SK-N-SH treated with all-trans-retinoic acid at 6 μM for 48 hours (cell line): Measurements from ENCODE around the gene HARS1.
A peak's percentile ranks its signal among the peaks of the same experiment; 100 is the strongest.
"Not testable (repeated sequence)": the region's sequence is repeated elsewhere in the genome, so short reads cannot be mapped to it uniquely, and the experiment has no call there.

Source experiments
- ATAC-seq: fragments of 200-7000 bp; cut with Tn5 transposase; 3 replicates; pipeline ENCODE4 v1.9.1; 2020; ENCODE audit warnings: mild to moderate bottlenecking, moderate library complexity
- ARNTL ChIP-seq: fragments of 450-650 bp; formaldehyde crosslinking; IDR thresholded peaks from 2 replicates; pipeline ENCODE4 v1.5.0; 2020; ENCODE audit warnings: low read depth, mild to moderate bottlenecking, moderate library complexity, borderline replicate concordance
- CSDC2 ChIP-seq: fragments of 250-450 bp; sonication (Bioruptor Pico); IDR thresholded peaks from 2 replicates; pipeline ENCODE4 v1.5.0; 2020; ENCODE audit warnings: mild to moderate bottlenecking, moderate library complexity
- CSRNP3 ChIP-seq: fragments of 250-450 bp; sonication (Bioruptor Pico); IDR thresholded peaks from 2 replicates; pipeline ENCODE4 v1.5.1; 2021; ENCODE audit warnings: mild to moderate bottlenecking, moderate library complexity
- ESRRG ChIP-seq: fragments of 250-450 bp; sonication (Bioruptor Pico); IDR thresholded peaks from 2 replicates; pipeline ENCODE4 v1.6.1; 2021; ENCODE audit warnings: mild to moderate bottlenecking
- GLIS3 ChIP-seq: fragments of 250-450 bp; sonication (Bioruptor Pico); IDR thresholded peaks from 2 replicates; pipeline ENCODE4 v1.5.0; 2020; ENCODE audit warnings: mild to moderate bottlenecking, moderate library complexity
- PATZ1 ChIP-seq: fragments of 250-450 bp; sonication (Bioruptor Pico); IDR thresholded peaks from 2 replicates; pipeline ENCODE4 v1.8.0; 2020; ENCODE audit warnings: mild to moderate bottlenecking, moderate library complexity, borderline replicate concordance
- POU6F1 ChIP-seq: fragments of 250-450 bp; sonication (Bioruptor Pico); IDR thresholded peaks from 2 replicates; pipeline ENCODE4 v1.8.0; 2021; ENCODE audit warnings: low read depth, mild to moderate bottlenecking, moderate library complexity, borderline replicate concordance
- PPARA ChIP-seq: fragments of 250-450 bp; sonication (Bioruptor Pico); IDR thresholded peaks from 2 replicates; pipeline ENCODE4 v1.5.0; 2020; ENCODE audit warnings: mild to moderate bottlenecking, borderline replicate concordance
- RARB ChIP-seq: fragments of 250-450 bp; sonication (Bioruptor Pico); IDR thresholded peaks from 2 replicates; pipeline ENCODE4 v1.8.0; 2021; ENCODE audit warnings: mild to moderate bottlenecking, moderate library complexity
- SNAI2 ChIP-seq: fragments of 250-450 bp; sonication (Bioruptor Pico); IDR thresholded peaks from 2 replicates; pipeline ENCODE4 v1.5.0; 2020; ENCODE audit warnings: mild to moderate bottlenecking, moderate library complexity
- TOX ChIP-seq: fragments of 250-450 bp; sonication (Bioruptor Pico); IDR thresholded peaks from 2 replicates; pipeline ENCODE4 v1.8.0; 2021; ENCODE audit warnings: mild to moderate bottlenecking, moderate library complexity, borderline replicate concordance
- TSHZ2 ChIP-seq: fragments of 250-450 bp; sonication (Bioruptor Pico); IDR thresholded peaks from 2 replicates; pipeline ENCODE4 v1.5.0; 2020; ENCODE audit warnings: mild to moderate bottlenecking, moderate library complexity
- ZC3H10 ChIP-seq: fragments of 250-450 bp; sonication (Bioruptor Pico); IDR thresholded peaks from 2 replicates; pipeline ENCODE4 v1.5.1; 2021; ENCODE audit warnings: mild to moderate bottlenecking, moderate library complexity
- ZFP3 ChIP-seq: fragments of 250-450 bp; sonication (Bioruptor Pico); IDR thresholded peaks from 2 replicates; pipeline ENCODE4 v1.5.0; 2020; ENCODE audit warnings: mild to moderate bottlenecking, moderate library complexity
- ZFP30 ChIP-seq: fragments of 450-650 bp; formaldehyde crosslinking; IDR thresholded peaks from 2 replicates; pipeline ENCODE4 v1.5.0; 2022; ENCODE audit warnings: mild to moderate bottlenecking, moderate library complexity
- ZNF565 ChIP-seq: fragments of 450-650 bp; formaldehyde crosslinking; conservative IDR thresholded peaks from 2 replicates; pipeline ENCODE4 v1.5.0; 2020; ENCODE audit warnings: low read depth, mild to moderate bottlenecking, moderate library complexity
- ZNF8 ChIP-seq: fragments of 450-650 bp; formaldehyde crosslinking; IDR thresholded peaks from 2 replicates; pipeline ENCODE4 v1.5.0; 2020; ENCODE audit warnings: mild to moderate bottlenecking, moderate library complexity

Gene HARS1

GRCh38 chr5:140639148-140639981, 51.8 kb downstream of the HARS1 start, which contains the start of gene TMCO6:
Gene TMCO6 (plus strand): TSS chr5:140639451. CDS start chr5:140639528, 77 bp downstream.
- peak; percentile 97 for ATAC-seq
- TF ChIP-seq ESRRG (CRISPR knock-in tag) (no peak), ZFP3 (CRISPR knock-in tag) (peak; percentile 47; the same call in 1 of the 2 replicates), TSHZ2 (CRISPR knock-in tag) (0 out of 2 replicates have a peak, but pooled peaks have one; percentile 10), CSDC2 (CRISPR knock-in tag) (0 out of 2 replicates have a peak, but pooled peaks have one; percentile 62)

GRCh38 chr5:140638898-140639147, 52.3 kb downstream of the HARS1 start:
- not testable (repeated sequence) for ATAC-seq

GRCh38 chr5:140637371-140638100, 53.6 kb downstream of the HARS1 start:
- ATAC-seq, result no peak
- no peak for TF ChIP-seq ZNF8 (CRISPR knock-in tag)
- TF ChIP-seq ARNTL, result no peak
- no peak for TF ChIP-seq SNAI2 (CRISPR knock-in tag)
- TF ChIP-seq POU6F1 (CRISPR knock-in tag), result no peak
- TF ChIP-seq GLIS3, result no peak
- no peak for TF ChIP-seq CSDC2 (CRISPR knock-in tag)
- no peak for TF ChIP-seq ZC3H10
- no peak for TF ChIP-seq TOX (CRISPR knock-in tag)
- no peak for TF ChIP-seq PPARA (CRISPR knock-in tag)
- TF ChIP-seq RARB (CRISPR knock-in tag), result no peak
- no peak for TF ChIP-seq TSHZ2 (CRISPR knock-in tag)
- TF ChIP-seq, all 23 proteins: peak for 0

- TF ChIP-seq PATZ1 (CRISPR knock-in tag), result no peak
- no peak for TF ChIP-seq POU6F1 (CRISPR knock-in tag)
- TF ChIP-seq CSRNP3 (CRISPR knock-in tag), result no peak
- no peak for TF ChIP-seq ZNF565 (CRISPR knock-in tag)
- TF ChIP-seq ZFP30 (CRISPR knock-in tag), result no peak
- TF ChIP-seq, all 23 proteins: peak for 0
- ATAC-seq, result no peak
Observed at GRCh38 chr5:140635291-140636257, 55.6 kb downstream of the HARS1 start.
